HL-60 (cell line): ENCODE data around the gene CAMK2G.
A peak's percentile ranks its signal among the peaks of the same experiment; 100 is the strongest.

ENCODE experiments used
- DNase-seq, 2 experiments: peaks; one replicate each; pipeline ENCODE4 v3.0.0-alpha.2; 2010 to 2020; ENCODE audit warnings: low read depth in 1 of 2, low spot score in 1 of 2
- H3K27ac ChIP-seq: fragments of 250-450 bp; sonication (Bioruptor Pico); replicated peaks from 2 replicates; pipeline ENCODE4 v1.5.1; 2020; ENCODE audit warnings: mild to moderate bottlenecking, moderate library complexity
- H3K27me3 ChIP-seq: fragments of 250-450 bp; sonication (Bioruptor Pico); 2 replicates; pipeline ENCODE4 v1.5.1; 2021; ENCODE audit warnings: mild to moderate bottlenecking, moderate library complexity; ENCODE audit not compliant: insufficient read depth, poor library complexity, severe bottlenecking
- H3K4me3 ChIP-seq: replicated peaks from 2 replicates; pipeline ENCODE4 v1.5.1; 2011; ENCODE audit warnings: mild to moderate bottlenecking, control low read depth, low read length; ENCODE audit not compliant: insufficient read depth
- GABPA ChIP-seq: IDR thresholded peaks from 2 replicates; pipeline ENCODE4 v1.6.1; 2012; ENCODE audit warnings: low read depth
- POLR2AphosphoS5 ChIP-seq: IDR thresholded peaks from 2 replicates; pipeline ENCODE4 v1.6.1; 2012; ENCODE audit warnings: low read depth
- SPI1 ChIP-seq: IDR thresholded peaks from 2 replicates; pipeline ENCODE4 v1.6.1; 2012; ENCODE audit warnings: low read depth, mild to moderate bottlenecking, borderline replicate concordance
- TF ChIP-seq, protein P1 (sequence below): IDR thresholded peaks from one replicate; pipeline ENCODE4 v1.5.1; 2011; ENCODE audit warnings: low read length, control low read depth, inconsistent platforms; ENCODE audit not compliant: insufficient read depth
- TF ChIP-seq, protein P2 (sequence below): IDR thresholded peaks from 2 replicates; pipeline ENCODE4 v1.6.1; 2012; ENCODE audit warnings: low read depth; ENCODE audit not compliant: insufficient replicate concordance

Gene CAMK2G

DNA sequence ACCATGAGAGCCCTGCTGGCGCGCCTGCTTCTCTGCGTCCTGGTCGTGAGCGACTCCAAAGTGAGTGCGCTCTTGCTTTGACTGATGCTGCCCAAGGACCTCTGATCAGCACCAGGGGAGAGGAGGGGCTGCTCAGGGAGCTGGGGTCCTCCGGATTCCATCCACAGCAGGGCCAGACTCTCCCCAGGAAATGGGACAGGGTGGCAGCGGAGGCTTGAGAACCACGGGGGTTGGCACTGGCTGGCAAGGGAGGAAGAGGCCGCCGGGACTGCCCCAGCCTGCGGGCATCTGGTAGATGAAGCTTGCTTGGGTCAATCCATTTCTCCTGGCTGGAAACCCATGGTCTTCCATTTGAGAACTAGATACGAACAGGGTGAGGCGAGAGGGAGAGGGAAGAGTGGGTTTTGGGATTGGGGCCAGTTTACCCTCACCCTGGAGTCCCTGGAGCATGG is 37.2 kb upstream of the CAMK2G start:
- no peak for DNase-seq
- no peaks in the 10 kb centered on the region for H3K27me3 ChIP-seq
- TF ChIP-seq POLR2AphosphoS5 = no peak; the same call in 1 of the 2 replicates
- TF ChIP-seq, protein P1, sequence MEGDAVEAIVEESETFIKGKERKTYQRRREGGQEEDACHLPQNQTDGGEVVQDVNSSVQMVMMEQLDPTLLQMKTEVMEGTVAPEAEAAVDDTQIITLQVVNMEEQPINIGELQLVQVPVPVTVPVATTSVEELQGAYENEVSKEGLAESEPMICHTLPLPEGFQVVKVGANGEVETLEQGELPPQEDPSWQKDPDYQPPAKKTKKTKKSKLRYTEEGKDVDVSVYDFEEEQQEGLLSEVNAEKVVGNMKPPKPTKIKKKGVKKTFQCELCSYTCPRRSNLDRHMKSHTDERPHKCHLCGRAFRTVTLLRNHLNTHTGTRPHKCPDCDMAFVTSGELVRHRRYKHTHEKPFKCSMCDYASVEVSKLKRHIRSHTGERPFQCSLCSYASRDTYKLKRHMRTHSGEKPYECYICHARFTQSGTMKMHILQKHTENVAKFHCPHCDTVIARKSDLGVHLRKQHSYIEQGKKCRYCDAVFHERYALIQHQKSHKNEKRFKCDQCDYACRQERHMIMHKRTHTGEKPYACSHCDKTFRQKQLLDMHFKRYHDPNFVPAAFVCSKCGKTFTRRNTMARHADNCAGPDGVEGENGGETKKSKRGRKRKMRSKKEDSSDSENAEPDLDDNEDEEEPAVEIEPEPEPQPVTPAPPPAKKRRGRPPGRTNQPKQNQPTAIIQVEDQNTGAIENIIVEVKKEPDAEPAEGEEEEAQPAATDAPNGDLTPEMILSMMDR = no peak
- TF ChIP-seq GABPA = no peak
- TF ChIP-seq, protein P2, sequence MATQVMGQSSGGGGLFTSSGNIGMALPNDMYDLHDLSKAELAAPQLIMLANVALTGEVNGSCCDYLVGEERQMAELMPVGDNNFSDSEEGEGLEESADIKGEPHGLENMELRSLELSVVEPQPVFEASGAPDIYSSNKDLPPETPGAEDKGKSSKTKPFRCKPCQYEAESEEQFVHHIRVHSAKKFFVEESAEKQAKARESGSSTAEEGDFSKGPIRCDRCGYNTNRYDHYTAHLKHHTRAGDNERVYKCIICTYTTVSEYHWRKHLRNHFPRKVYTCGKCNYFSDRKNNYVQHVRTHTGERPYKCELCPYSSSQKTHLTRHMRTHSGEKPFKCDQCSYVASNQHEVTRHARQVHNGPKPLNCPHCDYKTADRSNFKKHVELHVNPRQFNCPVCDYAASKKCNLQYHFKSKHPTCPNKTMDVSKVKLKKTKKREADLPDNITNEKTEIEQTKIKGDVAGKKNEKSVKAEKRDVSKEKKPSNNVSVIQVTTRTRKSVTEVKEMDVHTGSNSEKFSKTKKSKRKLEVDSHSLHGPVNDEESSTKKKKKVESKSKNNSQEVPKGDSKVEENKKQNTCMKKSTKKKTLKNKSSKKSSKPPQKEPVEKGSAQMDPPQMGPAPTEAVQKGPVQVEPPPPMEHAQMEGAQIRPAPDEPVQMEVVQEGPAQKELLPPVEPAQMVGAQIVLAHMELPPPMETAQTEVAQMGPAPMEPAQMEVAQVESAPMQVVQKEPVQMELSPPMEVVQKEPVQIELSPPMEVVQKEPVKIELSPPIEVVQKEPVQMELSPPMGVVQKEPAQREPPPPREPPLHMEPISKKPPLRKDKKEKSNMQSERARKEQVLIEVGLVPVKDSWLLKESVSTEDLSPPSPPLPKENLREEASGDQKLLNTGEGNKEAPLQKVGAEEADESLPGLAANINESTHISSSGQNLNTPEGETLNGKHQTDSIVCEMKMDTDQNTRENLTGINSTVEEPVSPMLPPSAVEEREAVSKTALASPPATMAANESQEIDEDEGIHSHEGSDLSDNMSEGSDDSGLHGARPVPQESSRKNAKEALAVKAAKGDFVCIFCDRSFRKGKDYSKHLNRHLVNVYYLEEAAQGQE = no peak
- TF ChIP-seq SPI1 = peak; percentile 0; the same call in 1 of the 2 replicates
- peak overlapping the region; percentile 79 for H3K4me3 ChIP-seq
- peak overlapping the region; percentile 96 for H3K27ac ChIP-seq

DNA sequence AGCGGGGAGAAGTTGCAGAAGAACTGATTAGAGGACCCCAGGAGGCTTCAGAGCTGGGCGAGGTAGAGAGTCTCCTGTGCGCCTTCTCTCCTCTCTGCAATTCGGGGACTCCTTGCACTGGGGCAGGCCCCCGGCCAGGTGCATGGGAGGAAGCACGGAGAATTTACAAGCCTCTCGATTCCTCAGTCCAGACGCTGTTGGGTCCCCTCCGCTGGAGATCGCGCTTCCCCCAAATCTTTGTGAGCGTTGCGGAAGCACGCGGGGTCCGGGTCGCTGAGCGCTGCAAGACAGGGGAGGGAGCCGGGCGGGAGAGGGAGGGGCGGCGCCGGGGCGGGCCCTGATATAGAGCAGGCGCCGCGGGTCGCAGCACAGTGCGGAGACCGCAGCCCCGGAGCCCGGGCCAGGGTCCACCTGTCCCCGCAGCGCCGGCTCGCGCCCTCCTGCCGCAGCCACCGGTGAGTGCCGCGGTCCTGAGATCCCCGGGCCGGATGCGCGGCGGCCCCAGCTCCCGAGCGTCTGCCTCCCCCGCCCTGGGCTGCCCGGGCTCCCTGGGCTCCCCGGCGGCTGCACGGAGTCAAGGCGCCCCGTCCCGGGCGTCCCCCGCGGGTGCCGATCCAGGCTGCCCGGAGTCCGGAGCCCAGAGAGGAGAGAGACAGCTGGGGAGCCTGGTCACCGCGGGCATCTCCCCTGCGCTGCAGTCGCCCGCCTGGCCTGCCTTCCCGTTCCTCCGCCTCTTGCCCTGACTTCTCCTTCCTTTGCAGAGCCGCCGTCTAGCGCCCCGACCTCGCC is 36.6 kb upstream of the CAMK2G start, which contains the start of gene PLAU:
Gene PLAU (plus strand): TSS at position 369 of the 789 bp plus-strand sequence. CDS start 424 bp downstream, outside the sequence.
- DNase-seq = peak in 1 of 2 experiments; percentile 82
- no peak for TF ChIP-seq GABPA
- TF ChIP-seq, protein P2 = no peak
- TF ChIP-seq SPI1 = peak; percentile 29; the same call in 1 of the 2 replicates
- peak; percentile 30; the same call in 1 of the 2 replicates for TF ChIP-seq POLR2AphosphoS5
- Histone ChIP-seq H3K4me3 (peak within 1 kb of the TSS; percentile 79), H3K27me3 (no peaks in the 10 kb centered on the region), H3K27ac (peak within 1 kb of the TSS; percentile 96)

DNA sequence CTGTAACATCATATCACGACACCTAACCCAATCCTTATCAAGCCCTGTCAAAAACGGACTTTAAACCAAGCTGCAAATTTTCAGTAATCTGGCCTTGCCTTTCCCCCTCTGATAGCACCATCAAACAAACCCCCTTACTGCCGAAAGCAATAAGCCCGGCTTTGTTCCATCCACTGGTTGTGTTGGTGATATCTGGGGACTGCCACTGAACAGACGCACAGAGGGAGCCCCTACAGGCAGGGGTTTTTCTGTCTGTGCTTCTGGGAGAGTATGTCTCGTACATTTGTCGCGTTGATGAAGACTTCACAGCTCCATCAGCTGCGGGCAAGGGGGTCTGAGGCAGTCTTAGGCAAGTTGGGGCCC is 36.0 kb upstream of the CAMK2G start:
- H3K27me3 ChIP-seq = no peaks in the 10 kb centered on the region
- H3K4me3 ChIP-seq = peak overlapping the region; percentile 79
- DNase-seq = peak in 1 of 2 experiments; percentile 66
- TF ChIP-seq, protein P2 = no peak
- TF ChIP-seq POLR2AphosphoS5 (no peak), SPI1 (no peak), GABPA (no peak)
- TF ChIP-seq, protein P1 = no peak
- peak overlapping the region; percentile 96 for H3K27ac ChIP-seq
